GM12878 (cell line): ENCODE measurements around the gene GALNT18. TPM values are rescaled to one million over a fixed set of nuclear protein-coding genes. Genes with fewer than 3 reads are reported as not detected.

Experiments
- ATAC-seq: fragments of 200-7000 bp; cut with Tn5 transposase; 3 replicates; pipeline ENCODE4 v1.9.1; 2020; ENCODE audit warnings: mild to moderate bottlenecking, moderate library complexity
- BruUV-seq: library from RNA; stranded (reverse); fragments of 400-500 nt; replicated peaks from 2 replicates; lab custom pipeline; 2021; lab: Mats Ljungman, UMichigan
- CTCF ChIA-PET: fragments of 300-600 bp; sonication (Branson Sonifier 250); formaldehyde crosslinking; extraction: SDS; loops from one replicate; lab custom pipeline; 2021; ENCODE audit warnings: inconsistent platforms; lab: Yijun Ruan, JAX
- POLR2A ChIA-PET: fragments of 350-600 bp; formaldehyde crosslinking; extraction: SDS; loops from one replicate; lab custom pipeline; 2021; ENCODE audit warnings: inconsistent platforms; lab: Charles Lee
- RAD21 ChIA-PET: fragments of 300-600 bp; sonication (Branson Sonifier 250); formaldehyde crosslinking; loops from one replicate; lab custom pipeline; 2023; ENCODE audit warnings: antibody characterized with exemption; ENCODE audit not compliant: unreplicated experiment; lab: Charles Lee
- SMC1A ChIA-PET: fragments of 300-600 bp; sonication (Branson Sonifier 250); formaldehyde crosslinking; loops from one replicate; lab custom pipeline; 2023; ENCODE audit not compliant: unreplicated experiment, uncharacterized antibody; lab: Charles Lee
- DNase-seq: peaks from one replicate; pipeline ENCODE4 v3.0.0-alpha.2; 2011; ENCODE audit warnings: low read depth, low spot score
- FAIRE-seq: peaks from 3 replicates; lab custom pipeline; 2011; peaks lifted over from hg19 to GRCh38; lab: Jason Lieb, UNC
- H2AFZ ChIP-seq: 2 replicates; pipeline ENCODE4 v1.6.0; 2011; ENCODE audit warnings: low read depth, low read length, control low read depth; ENCODE audit not compliant: control insufficient read depth
- H3K27ac ChIP-seq: 2 replicates; pipeline ENCODE4 v1.5.1; 2011; ENCODE audit warnings: control low read depth; ENCODE audit not compliant: control insufficient read depth, insufficient read depth
- H3K27me3 ChIP-seq, 2 experiments: replicated peaks in 1 of 2; 2 replicates each; pipeline versions ENCODE4 v1.6.0 to v1.6.1; 2011; ENCODE audit warnings: low read length in 1 of 2; ENCODE audit not compliant: control insufficient read depth in 2 of 2, insufficient read depth in 2 of 2
- H3K36me3 ChIP-seq, 2 experiments: 2 replicates each; pipeline ENCODE4 v1.5.1; 2011; ENCODE audit warnings: low read length in 1 of 2; ENCODE audit not compliant: control insufficient read depth in 2 of 2, insufficient read depth in 2 of 2
- H3K4me1 ChIP-seq: 2 replicates; pipeline ENCODE4 v1.6.1; 2011; ENCODE audit warnings: mild to moderate bottlenecking, low read length, moderate library complexity, mixed read lengths; ENCODE audit not compliant: control insufficient read depth, insufficient read depth
- H3K4me2 ChIP-seq: 2 replicates; pipeline ENCODE4 v1.6.0; 2011; ENCODE audit warnings: control low read depth; ENCODE audit not compliant: control insufficient read depth, insufficient read depth
- H3K4me3 ChIP-seq: fragments of 200-600 bp; sonication (generic); 2 replicates; pipeline ENCODE4 v1.5.1; 2016
- H3K79me2 ChIP-seq: 2 replicates; pipeline ENCODE4 v1.6.0; 2011; ENCODE audit warnings: low read length; ENCODE audit not compliant: control insufficient read depth, insufficient read depth
- H3K9ac ChIP-seq: 2 replicates; pipeline ENCODE4 v1.8.0; 2011; ENCODE audit warnings: low read length, control low read depth, mixed read lengths; ENCODE audit not compliant: control insufficient read depth, insufficient read depth
- H3K9me3 ChIP-seq: replicated peaks from 3 replicates; pipeline ENCODE4 v1.5.1; 2011; ENCODE audit warnings: mild to moderate bottlenecking, low read length; ENCODE audit not compliant: control insufficient read depth, insufficient read depth
- H4K20me1 ChIP-seq: 2 replicates; pipeline ENCODE4 v1.6.0; 2011; ENCODE audit not compliant: control insufficient read depth, insufficient read depth
- CBFB ChIP-seq: IDR thresholded peaks from 2 replicates; pipeline ENCODE4 v1.6.1; 2016; ENCODE audit warnings: antibody characterized with exemption, low read depth
- CBX3 ChIP-seq: fragments of 200-600 bp; sonication (generic); IDR thresholded peaks from 2 replicates; pipeline ENCODE4 v1.6.1; 2016; ENCODE audit warnings: low read depth, borderline replicate concordance
- EED ChIP-seq: sonication (generic); IDR thresholded peaks from 2 replicates; pipeline ENCODE4 v1.6.1; 2016; ENCODE audit warnings: antibody characterized with exemption, low read depth
- ETV6 ChIP-seq, 2 experiments: fragments of 450-650 bp in 1 of 2; IDR thresholded peaks in 1 of 2; conservative IDR thresholded peaks in 1 of 2; 2 replicates each; pipeline ENCODE4 v1.6.1; 2014; ENCODE audit warnings: antibody characterized with exemption in 1 of 2, borderline replicate concordance in 1 of 2, low read depth in 1 of 2, mild to moderate bottlenecking in 1 of 2, moderate library complexity in 1 of 2
- HDAC2 ChIP-seq: fragments of 200-600 bp; sonication (generic); IDR thresholded peaks from 2 replicates; pipeline ENCODE4 v1.6.1; 2017
- HDAC6 ChIP-seq: fragments of 200-600 bp; sonication (generic); IDR thresholded peaks from one replicate; pipeline ENCODE4 v1.8.0; 2017; ENCODE audit warnings: antibody characterized with exemption; ENCODE audit not compliant: unreplicated experiment
- YBX1 ChIP-seq: fragments of 450-650 bp; IDR thresholded peaks from 2 replicates; pipeline ENCODE4 v1.6.1; 2016; ENCODE audit warnings: antibody characterized with exemption
- WGBS: methylation state at CpG from one replicate; pipeline ENCODE4 v1.1.6; 2016; ENCODE audit warnings: low lambda C conversion rate; ENCODE audit not compliant: insufficient replicate concordance, insufficient coverage; ENCODE audit errors: missing lambda C conversion rate; 5-methylcytosine and 5-hydroxymethylcytosine counted together
- in situ Hi-C: fragments of 300-500 bp; cut with MboI; formaldehyde crosslinking; loops from 9 replicates; pipeline ENCODE4 v1.14.3; 2018; ENCODE audit warnings: mixed read lengths
- intact Hi-C: fragments of 100-400 bp; cut with micrococcal nuclease; formaldehyde crosslinking; loops from one replicate; pipeline ENCODE4 v1.14.2; 2022; ENCODE audit not compliant: unreplicated experiment
- polyA plus RNA-seq, 11 experiments: library from polyadenylated mRNA; depleted of rRNA in 4 of 11; unstranded in 6 of 11; stranded (reverse) in 5 of 11; fragments of >200 nt; fragmentation: Nextera tagmentation in 4 of 11; fragmentation: Illumina TruSeq in 1 of 11; extraction: Ambion mirVana in 4 of 11; extraction: Trizol in 1 of 11; gene quantifications; 1 replicate in 1 of 11; 2 replicates in 10 of 11; pipeline versions ENCODE4 v1.2.1 to v1.2.3, GENCODE V29; 2011 to 2016; ENCODE audit warnings: inconsistent platforms in 2 of 11, missing spikeins in 2 of 11, low read depth in 1 of 11
- total RNA-seq, 4 experiments: library from RNA; depleted of rRNA in 3 of 4; stranded (reverse); fragments of >200 nt in 3 of 4; fragmentation: Illumina TruSeq in 1 of 4; extraction: Trizol in 1 of 4; gene quantifications; 2 replicates each; pipeline versions ENCODE4 v1.2.1 to v1.2.3, GENCODE V29; 2013 to 2021
- TF ChIP-seq, protein P1 (sequence below): IDR thresholded peaks from 2 replicates; pipeline ENCODE4 v1.6.1; 2011; ENCODE audit warnings: low read depth, low read length, improper control_type of control experiment, borderline replicate concordance

The GALNT18 gene
- total and polyA plus RNA-seq, 10 of the 15 experiments (the other 5 are each of a cell fraction or from before 2014, with no cell fraction given) = 1.2 to 14.2 (median 6.3) TPM

DNA sequence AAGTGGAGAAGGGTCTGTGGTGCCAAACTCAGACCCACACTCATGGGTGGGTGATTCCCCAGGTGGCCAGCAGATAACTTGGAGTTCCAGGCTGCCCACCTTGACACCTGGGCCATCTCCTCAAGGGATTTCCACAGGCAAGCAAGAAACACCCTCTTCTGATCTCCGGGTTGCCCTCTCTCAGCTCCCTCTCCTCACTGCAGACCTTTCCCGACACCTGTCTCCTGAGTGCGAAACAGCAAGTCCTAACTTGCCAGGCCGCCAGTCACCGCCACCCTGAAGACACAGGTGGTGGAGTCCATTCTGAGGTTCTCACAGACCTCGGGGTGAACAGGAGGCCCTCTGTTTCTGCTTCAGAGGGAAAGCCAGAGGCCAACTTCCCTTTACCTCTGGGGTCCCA, 16.6 kb downstream of the GALNT18 start (continued):
- TF ChIP-seq EED (no peak), YBX1 (no peak), CBX3 (no peak), HDAC6 (no peak), HDAC2 (no peak), CBFB (no peak)
- TF ChIP-seq, protein P1, sequence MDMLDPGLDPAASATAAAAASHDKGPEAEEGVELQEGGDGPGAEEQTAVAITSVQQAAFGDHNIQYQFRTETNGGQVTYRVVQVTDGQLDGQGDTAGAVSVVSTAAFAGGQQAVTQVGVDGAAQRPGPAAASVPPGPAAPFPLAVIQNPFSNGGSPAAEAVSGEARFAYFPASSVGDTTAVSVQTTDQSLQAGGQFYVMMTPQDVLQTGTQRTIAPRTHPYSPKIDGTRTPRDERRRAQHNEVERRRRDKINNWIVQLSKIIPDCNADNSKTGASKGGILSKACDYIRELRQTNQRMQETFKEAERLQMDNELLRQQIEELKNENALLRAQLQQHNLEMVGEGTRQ = no peak

- CTCF ChIA-PET = no interaction called here
- no peak for TF ChIP-seq ETV6 (conservative IDR thresholded peaks at IDR 0.05 in 1 of 2, IDR thresholded peaks at IDR 0.05 in 1 of 2; ENCODE audit: borderline replicate concordance in 1 of 2, low read depth in 1 of 2)
- TF ChIP-seq, all 136 proteins: peak for 0
- no peak overlapping the region for H3K9ac ChIP-seq
- H3K36me3 ChIP-seq = no peaks in the 10 kb centered on the region; a peak in 1 of 4 replicates
- no peak overlapping the region for H3K4me2 ChIP-seq
- POLR2A ChIA-PET = no interaction called here
- BruUV-seq = no TSS peak
- ATAC-seq (no peak), FAIRE-seq (no peak), DNase-seq (no peak)
- no peaks in the 10 kb centered on the region for H4K20me1 ChIP-seq
- peaks cover 10% of the 10 kb centered on the region for H3K79me2 ChIP-seq
- in situ Hi-C loops = no loop called here
- WGBS = 62% methylated on average over 7 of the region's 7 CpGs
- no peak overlapping the region for H2AFZ ChIP-seq
- RAD21 ChIA-PET = no interaction called here
- intact Hi-C loops = no loop called here
- peaks cover 3% of the 10 kb centered on the region; the same call in 1 of the 3 replicates for H3K9me3 ChIP-seq
- SMC1A ChIA-PET = interaction anchor here (1.0 kb wide), 1 partner anchor 30 kb away, joined by 3 read pairs; no protein-coding TSS in a partner anchor
- peaks cover 3% of the 10 kb centered on the region; the same call in 1 of the 2 replicates for H3K4me1 ChIP-seq
- H3K27me3 ChIP-seq = no peaks in the 10 kb centered on the region
- H3K27ac ChIP-seq = no peak overlapping the region
- H3K4me3 ChIP-seq = no peak overlapping the region
These were observed 17.3 kb downstream of the GALNT18 start for GRCh38 chr11:11604370-11604990.
